Hematopoietic multipotent progenitor cell treated with erythropoietin and hydrocortisone succinate and interleukin-3 and kit ligand, for 15 days (in vitro differentiated cells): ENCODE results near the gene AGO3.
"Not testable (repeated sequence)": the region's sequence is repeated elsewhere in the genome, so short reads cannot be mapped to it uniquely, and the experiment has no call there.

ENCODE experiments used
- DNase-seq: peaks from one replicate; pipeline ENCODE4 v3.0.0-alpha.2; 2015; ENCODE audit warnings: low spot score

AGO3 gene

DNA sequence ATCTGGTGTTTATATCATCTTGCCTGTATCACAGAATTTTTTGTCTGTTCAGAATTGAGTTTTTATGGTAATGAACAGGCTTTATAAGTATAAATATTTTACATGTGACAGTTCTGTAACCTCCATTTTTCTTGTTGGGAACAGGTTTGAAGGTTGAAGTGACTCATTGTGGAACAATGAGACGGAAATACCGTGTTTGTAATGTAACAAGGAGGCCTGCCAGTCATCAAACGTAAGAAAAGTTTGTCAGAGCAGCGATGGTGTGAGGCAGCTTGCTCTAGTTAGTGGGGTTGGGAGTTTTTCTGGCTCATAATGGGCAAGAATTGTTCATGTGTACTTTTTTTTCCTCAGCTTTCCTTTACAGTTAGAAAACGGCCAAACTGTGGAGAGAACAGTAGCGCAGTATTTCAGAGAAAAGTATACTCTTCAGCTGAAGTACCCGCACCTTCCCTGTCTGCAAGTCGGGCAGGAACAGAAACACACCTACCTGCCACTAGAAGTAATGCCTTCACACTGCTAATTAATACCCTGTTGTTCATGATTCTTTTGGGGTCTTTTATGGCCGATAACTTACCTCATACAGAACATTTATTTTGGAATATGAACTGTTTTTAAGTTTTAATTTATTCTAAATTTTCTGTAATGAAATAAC, 77.8 kb downstream of the AGO3 start:
- DNase-seq, result no peak

DNA sequence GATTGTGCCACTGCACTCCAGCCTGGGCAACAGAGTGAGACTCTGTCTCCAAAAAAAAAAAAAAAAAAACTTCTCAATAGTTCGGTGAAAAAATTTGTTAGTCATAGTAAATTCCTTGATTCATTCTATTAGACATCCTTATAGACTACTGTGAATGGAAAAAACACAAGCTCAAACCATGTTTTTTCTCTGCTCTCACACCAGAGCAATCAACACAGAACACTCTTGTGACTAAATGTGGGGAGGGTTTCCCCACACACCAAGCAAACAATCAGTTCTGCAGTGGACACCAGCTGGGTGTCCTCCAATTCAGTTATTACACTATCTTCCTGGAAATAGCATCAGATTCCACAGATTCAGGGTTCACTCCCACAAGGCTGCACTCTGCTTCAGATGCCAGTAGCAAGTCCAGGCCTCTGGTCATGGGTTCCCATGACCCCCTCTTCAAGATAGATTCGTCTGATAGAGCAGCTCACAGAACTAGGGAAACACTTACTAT, 83.9 kb downstream of the AGO3 start:
- DNase-seq, result no peak

DNA sequence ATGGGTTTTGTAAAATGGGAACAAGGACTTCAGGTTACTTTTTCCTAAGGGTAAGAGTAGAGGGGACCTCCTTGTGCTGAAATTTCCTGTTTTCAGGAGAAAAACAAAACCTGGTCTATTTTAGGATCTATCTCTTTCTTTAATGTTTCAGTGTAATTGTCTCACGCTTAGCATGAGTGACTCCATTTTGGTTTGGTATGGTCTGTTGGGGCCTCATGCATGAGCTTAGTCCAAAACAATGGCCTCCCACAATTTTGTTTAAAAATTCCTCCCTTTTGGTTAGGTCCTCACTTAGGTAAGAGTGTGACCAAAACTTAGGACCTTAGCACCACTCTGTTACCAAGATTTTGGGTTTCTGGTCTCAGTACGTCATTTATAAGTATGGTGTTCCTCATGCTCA, 85.8 kb downstream of the AGO3 start:
- DNase-seq, result no peak

DNA sequence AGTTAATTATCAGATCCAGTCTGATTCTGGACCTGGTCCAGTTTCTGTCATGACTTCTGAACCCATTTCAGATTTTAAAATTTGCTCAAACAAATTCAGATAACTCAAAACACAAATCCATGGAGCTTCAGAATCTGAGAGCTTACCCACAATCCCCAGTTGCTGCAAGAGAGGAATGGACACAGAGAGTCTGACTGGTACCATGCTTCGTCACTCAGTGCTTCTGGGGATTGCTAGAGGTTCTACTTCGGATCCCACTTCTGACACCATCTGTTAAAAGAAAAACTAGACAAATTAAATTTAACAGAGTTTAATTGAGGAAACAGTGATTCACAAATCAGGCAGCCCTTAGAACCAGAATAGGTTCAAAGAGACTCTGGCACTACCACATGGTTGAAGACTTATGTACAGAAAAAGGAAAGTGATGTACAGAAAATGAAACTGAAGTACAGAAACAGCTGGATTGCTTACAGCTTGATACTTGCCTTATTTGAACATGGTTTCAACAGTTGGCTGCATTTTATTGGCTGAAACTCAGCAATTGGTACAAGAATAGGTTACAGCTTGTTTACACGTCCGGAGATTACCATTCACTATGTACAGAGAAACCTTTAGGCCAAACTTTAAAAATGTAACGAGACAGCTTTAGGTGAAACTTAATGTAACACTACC, 92.3 kb downstream of the AGO3 start:
- DNase-seq, result no peak

DNA sequence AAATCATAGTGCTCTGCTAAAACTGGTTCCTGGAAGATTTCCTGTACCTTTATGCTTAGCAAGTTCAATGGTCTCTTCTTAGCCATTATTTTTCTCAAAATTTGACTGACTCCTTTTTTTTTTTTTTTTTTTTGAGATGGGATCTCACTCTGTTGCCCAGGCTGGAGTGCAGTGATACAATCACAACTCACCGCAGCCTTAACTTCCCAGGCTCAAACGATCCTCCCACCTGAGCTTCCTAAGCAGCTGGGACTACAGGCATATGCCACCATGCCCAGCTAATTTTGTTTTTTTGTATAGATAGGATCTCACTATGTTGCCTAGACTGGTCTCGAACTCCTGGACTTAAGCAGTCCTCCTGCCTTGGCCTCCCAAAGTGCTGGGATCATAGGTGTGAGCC, 93.1 kb downstream of the AGO3 start:
- DNase-seq, result not testable (repeated sequence)

DNA sequence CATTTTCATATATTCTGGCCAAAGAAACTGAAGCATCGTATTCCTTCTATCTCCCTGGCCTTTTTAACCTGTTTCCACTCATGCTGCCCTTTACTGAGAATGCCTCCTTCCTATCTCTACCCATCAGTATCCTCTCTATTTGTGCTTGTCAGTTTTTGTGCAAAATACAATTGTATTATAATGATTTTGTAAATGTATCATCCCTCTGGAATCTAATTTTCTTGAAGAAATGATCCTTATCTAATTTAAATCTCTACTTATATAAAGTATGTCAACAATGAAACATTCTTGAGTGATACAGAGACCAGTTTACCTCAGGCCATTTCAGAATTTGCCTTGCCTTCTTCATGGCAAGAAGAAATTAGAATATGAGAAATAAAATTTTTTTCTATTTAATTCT, 93.9 kb downstream of the AGO3 start:
- no peak for DNase-seq

DNA sequence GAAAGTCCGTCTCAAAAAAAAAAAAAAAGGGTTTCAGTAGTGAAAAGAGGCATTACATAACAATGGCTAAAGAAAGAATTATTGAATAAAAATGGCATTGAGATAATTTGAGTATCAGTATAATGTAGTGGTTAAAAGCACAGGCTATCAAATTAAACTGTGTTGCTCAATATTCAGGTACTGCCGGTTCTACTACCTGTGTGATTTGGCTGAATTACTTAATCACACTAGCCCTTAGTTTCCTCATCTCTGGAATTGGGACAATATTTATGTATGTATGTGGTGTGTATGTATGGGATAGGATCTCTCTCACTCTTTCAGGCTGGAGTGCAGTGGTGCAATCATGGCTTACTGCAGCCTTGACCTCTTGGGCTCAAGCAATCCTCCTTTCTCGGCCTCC, 96.9 kb downstream of the AGO3 start:
- DNase-seq, result no peak

DNA sequence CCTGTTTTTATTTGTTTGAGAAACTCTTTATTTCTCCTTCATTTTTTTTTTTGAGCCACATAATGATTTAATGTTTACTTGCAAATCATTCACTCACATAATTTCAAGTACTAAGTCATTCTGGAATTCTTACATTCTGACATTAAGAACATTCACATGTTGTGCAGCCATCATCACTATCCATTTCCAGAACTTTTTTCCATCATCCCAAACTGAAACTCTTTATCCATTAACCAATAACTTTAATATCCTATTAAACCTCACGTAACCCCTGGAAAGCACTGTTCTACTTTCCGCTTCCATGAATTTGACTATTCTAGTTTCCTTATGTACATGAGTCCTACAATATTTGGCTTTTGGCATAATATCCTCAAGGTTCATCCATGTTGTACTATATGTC, 100.5 kb downstream of the AGO3 start:
- DNase-seq, result no peak

DNA sequence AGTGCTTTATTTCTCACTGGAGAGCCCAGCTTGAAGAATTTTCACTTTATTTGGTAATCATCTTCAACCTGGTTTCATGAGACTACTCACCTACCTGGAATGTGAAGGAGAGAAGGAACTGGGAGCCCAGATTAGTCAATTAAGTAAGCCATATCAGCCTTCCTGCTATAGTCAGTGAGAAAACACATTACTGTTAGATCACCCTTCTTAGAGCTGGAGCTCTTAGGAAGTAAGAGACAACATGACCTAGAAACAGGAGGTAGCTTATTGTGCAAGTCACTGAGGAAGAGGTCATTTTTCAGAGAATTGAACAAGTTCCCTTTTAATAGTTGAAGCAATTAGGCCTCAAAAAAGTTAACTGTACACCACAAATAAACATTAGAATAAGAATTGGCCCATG, 103.8 kb downstream of the AGO3 start:
- no peak for DNase-seq

DNA sequence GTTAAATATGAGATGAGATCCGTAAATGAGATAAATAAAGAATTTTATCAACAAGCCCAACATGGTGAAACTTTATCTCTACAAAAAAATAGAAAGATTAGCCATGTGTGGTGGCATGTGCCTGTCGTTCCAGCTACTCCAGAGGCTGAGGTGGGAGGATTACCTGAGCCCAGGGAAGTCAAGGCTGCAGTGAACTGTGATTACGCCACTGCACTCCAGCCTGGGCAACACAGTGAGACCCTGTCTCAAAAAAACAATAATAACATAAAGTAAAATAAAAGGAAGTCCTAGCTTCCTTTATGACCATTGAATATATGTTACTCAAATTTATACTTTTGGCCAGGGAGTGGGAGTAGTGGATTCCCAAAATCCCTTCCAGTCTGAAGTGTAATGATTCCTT, 104.2 kb downstream of the AGO3 start:
- DNase-seq, result no peak

DNA sequence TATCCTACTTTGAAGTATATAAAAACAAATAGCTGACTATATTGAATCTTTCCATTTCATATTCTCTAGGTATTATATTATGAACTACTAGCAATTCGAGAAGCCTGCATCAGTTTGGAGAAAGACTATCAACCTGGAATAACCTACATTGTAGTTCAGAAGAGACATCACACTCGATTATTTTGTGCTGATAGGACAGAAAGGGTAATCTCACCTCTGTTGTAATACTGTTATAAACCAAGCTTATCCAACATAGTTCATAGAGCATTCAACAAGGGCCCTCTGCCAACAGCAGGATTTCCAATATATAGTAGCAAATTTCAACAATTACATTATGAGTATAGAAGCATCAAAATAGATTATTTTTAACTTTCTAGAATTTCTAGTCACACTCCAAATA, 109.3 kb downstream of the AGO3 start:
- no peak for DNase-seq

DNA sequence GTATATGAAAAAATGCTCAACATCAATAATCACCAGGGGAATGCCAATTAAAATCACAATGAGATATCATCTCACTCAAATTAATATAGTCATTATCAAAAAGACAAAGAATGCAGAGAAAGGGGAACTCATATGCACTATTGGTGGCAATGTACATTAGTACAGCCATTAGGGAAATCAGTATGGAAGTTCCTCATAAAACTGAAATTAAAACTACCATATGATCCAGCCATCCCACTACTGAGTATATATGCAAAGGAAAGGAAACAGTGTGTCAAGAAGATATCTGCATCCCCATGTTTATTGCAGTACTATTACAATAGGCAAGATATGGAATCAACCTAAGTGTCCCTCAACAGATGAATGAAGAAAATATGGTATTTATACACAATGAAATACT, 120.9 kb downstream of the AGO3 start:
- no peak for DNase-seq

DNA sequence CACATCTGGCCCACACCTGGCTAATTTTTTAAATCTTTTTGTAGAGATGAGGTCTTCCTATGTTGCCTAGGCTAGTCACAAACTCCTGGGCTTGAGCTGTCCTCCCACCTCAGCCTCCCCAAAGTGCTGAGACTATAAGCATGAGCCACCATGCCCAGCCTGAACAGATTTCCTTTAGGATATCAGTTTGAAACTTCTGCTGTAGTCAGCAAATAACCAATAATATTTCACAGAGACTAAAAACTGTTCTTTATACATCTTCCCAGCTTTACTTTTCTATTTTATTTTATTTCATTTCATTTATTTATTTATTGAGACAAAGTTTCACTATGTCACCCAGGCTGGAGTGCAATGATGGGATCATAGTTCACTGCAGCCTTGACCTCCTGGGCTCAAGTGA, 123.1 kb downstream of the AGO3 start:
- DNase-seq, result no peak

DNA sequence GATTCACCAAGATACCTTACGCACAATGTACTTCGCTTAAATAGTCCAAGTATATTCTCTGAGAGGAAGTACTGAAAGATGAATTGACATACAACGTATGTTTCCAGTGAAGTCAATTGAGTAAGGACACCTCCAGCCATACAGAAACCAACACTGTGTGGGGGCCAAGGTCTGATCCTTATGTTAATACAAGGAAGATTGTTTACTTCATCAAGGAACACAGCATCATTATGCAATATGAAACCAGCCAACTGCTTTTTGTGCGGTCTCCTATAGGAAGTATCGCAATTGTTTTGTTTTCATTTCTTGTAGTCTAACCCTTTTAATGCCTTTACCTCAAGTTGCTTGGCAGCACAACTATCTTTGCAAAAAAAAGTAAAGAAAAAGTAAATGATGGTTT, 124.8 kb downstream of the AGO3 start:
- no peak for DNase-seq

DNA sequence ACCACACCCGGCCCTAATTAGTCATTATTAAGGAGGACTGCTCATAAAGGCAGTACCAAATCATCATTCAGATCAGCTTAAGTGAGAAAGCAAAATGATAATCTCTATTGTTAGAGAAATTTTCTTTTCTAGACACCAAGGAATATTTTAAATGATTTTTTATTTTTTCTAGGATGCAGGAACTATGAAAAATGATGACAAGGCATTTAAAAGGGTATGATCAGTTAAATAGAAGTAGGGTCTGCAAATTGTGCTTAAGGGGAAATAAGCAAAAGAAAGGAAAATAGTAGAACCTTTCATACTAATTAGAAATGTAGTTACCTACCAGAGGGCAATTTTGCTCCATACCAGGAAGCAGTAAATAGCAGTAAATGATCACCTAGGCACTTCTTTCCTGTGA, 131.4 kb downstream of the AGO3 start:
- DNase-seq, result no peak

DNA sequence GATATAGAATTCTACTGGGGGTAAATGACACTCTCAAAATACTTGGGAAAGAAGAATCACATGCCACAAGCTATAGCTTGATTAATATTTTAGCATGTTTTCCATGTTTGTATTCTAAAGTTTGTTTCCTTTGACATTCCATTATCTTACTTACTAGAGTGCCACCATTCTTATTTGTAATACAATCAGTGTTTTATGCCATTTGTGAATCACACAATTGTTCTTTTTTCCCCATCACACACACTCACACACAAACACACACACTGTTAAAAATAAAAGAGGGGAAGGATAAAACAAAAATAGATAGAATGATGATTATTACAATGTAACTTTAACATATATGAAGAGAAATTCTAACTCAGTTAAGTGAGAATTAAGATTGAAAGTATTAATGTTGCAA, 137.0 kb downstream of the AGO3 start:
- no peak for DNase-seq

DNA sequence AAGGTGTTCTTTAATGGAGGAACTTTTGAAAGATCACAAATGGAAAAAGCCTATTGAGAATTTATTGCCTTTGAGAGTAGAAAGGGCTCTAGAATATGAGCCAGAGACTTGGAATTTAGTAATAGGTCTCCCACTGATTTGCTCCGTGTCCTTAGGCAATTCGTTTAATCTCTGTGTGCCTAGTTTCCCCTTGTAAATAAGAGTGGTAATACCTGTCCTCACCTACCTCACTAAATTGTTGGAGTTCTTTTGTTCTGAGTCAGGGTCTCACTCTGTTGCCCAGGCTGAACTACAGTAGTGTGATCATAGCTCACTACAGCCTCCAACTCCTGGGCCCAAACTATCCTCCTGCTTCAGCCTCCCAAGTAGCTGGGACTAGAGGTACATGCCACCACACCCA, 138.0 kb downstream of the AGO3 start:
- DNase-seq, result no peak

DNA sequence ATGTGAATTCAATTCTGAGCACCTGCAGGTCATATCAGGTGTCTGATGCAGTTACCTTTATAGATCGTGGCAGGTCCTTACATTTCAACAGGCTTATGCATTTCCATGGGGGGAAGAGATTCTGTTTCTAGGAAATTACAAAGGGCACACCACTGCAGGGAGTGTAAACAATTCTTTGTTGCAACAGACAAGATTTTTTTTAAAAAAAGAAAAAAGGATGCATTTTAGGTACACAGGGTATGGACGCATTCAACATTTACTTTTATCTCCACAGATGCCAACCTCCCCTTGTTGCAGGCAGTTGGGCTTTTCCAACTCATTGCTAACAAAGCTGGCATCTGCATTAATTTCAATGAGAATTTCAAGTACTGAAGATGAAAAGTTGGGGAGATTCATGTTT, 139.4 kb downstream of the AGO3 start:
- no peak for DNase-seq

DNA sequence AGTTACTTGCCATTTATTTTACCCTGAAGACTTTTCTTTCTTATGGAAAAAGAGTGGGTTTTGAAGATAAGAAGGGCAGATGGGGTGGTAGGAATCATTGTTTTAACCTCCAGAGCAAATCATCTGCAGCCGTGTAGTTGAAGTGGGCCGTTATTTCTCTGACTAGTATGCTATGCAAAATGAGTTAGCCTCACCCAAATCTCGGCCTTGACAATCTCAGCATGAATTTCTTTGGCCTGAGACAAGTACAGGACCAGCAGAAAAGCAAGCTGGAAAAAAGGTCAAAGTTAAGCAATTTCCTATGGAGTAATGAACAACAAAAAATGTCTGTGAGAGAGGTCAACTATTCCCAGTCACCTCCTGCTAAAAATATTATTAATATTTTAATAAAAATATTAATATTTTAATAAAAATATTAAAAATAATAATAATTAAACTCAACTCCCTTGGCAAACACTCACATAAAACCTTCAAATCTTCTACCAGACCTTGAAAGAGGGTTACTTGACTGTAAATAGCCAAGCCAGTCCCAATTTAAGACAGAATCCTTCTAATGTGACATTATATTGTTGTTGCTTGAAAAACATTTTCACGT, 146.2 kb downstream of the AGO3 start:
- no peak for DNase-seq

DNA sequence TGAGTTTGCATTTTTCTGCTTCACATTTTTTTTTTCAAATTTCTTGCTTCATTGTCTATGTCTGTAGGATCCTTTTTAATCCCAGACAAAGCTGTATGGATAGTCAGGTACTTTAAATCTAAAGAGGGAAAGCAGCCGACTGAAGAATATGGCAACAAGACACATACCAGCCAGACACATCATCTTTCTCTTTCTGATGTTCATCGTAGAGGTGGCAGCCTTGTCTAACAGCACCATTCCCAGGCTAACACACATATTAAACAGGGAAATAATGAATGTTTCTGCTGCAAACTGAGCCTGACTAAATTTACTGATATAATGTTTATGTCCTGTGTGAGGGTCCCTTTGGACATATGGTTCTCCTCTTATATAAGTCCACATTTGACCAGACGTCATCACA, 149.3 kb downstream of the AGO3 start:
- DNase-seq, result no peak

DNA sequence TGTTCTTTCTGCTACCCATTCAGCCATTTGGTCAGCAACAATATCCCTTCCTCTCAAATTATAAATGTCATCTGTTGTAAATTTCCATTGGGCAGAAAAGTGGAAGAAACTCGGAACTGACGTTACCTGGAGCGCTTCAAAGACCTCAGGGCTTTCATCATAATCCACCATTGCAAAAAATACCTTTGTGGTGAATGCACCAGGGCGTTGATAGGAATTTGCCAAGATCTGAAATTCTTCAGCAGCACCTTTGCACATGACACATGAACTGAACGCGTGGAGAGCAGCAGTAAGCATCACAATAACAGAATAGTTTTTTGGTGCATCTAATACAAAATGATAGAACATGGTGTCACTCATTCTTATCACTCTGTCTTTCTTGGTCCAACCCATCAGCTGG, 149.9 kb downstream of the AGO3 start:
- DNase-seq, result no peak

DNA sequence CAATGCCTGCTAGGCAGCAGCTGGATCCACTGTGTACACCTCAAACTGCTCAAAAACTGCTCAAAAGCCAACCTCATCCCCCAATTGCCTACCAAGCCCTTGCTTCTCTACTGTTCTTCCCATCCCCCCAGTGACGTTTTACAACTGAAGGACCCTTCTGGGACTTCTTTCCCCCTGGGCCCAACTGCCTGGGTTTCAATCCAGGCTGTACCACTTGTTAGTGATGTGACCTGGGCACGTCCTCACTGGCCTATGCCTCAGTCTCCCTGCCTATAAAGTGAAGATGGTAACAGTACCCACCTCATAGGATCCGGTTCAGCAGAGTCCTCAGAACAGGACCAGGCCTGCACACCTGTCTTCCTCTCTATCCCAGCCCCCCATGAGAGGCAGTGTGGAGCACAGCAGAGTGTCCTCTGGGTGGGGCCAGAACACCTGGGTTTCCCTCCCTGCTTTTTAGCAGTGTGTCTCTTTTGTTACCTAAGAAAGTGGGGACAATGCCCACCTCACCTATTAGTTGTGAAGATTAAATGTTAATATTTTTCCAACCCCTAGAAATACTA, 151.1 kb downstream of the AGO3 start:
- no peak for DNase-seq

DNA sequence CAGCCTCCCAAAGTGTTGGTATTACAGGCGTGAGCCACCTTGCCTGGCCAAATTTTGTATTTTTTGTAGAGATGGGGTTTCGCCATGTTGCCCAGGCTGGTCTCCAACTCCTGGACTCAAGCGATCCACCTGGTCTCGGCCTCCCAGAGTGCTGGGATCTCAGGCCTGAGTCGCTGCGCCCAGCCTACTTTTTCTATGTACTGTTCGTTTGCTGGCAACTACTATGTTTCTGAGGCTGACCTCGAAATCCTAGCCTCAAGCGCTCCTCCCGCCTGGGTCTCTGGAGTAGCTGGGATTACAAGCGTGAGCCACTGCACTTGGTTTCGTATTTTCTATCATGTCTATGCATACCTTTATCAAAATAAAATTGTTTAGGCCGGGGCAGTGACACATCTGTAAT, 152.3 kb downstream of the AGO3 start:
- no peak for DNase-seq
